ENCODE results near the gene DNAH11. TPM values are rescaled to one million over a fixed set of nuclear protein-coding genes. Genes with fewer than 3 reads are reported as not detected.

The DNAH11 gene
- total and polyA plus RNA-seq, 4 experiments from 2014 or later = 0.06 TPM; not detected in 3

DNA sequence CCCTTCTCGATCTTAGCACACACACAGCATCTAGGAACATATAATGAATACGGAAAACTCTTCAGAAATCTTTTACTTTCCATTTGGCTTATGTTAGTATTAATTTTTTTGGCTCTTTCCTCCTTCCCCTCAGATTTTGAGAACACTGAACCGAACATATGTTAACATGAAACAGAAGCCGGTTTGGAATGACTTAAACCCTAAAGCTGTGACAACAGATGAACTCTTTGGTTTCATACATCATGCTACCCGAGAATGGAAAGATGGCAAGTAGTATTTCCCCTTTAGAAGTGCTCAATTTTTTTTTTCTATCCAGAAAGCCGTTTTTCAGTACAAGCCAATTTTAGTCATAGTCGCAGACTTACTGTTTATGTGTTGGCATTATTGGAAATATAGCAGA is 164.7 kb downstream of the DNAH11 start:
- intact Hi-C loops (cut with micrococcal nuclease) = no loop called here
- Mint-ChIP-seq H3K36me3 (no peaks in the 10 kb centered on the region), H3K27me3 (peaks cover 0 to 1% of the 10 kb centered on the region in 2 donors), H3K4me1 (no peaks in the 10 kb centered on the region), H3K4me3 (no peak overlapping the region), H3K27ac (no peak overlapping the region), H3K9me3 (peaks cover 0 to 2% (median 0%) of the 10 kb centered on the region in 8 donors)
- CTCF ChIA-PET (ENCODE audit: partially characterized antibody) = no interaction called here
- no peaks in the 10 kb centered on the region for H3K27me3 ChIP-seq (ENCODE audit: insufficient read depth, low read length)
- no peaks in the 10 kb centered on the region for H3K36me3 ChIP-seq (ENCODE audit: insufficient read depth, low read length)
- H3K27ac ChIP-seq (ENCODE audit: low read depth, low read length) = no peak overlapping the region
- H3K9me3 ChIP-seq (ENCODE audit: control insufficient read depth in 1 of 2, low read length in 2 of 2) = no peaks in the 10 kb centered on the region
- H3K4me1 ChIP-seq (ENCODE audit: insufficient read depth, low read length) = no peaks in the 10 kb centered on the region
- POLR2A ChIA-PET (ENCODE audit: partially characterized antibody) = no interaction called here
- no peak overlapping the region for H3K4me3 ChIP-seq (ENCODE audit: low read length in 2 of 2)
- DNase-seq = no peak

DNA sequence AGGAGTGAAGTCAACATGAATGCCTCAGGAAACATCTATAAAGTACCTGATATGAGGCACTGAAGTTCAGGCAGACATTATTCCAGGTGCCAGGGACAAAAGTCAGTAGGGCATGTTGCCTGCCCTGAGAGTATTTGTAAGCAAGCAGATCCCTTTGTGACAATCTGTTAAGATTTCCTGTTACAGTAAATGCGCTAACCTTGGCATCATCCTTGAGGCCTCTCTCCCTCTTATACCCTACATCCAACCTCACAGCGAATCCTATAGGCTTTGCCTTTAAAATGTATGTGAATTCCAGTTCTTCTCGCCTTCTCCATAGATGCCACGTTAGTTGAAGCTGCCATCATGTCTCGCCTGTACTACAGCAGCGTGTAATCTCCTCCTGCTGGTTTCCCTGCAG is 165.3 kb downstream of the DNAH11 start:
- Histone ChIP-seq H3K27ac (ENCODE audit: low read depth, low read length) (no peak overlapping the region), H3K27me3 (ENCODE audit: insufficient read depth, low read length) (no peaks in the 10 kb centered on the region), H3K4me3 (ENCODE audit: low read length in 2 of 2) (no peak overlapping the region), H3K9me3 (ENCODE audit: control insufficient read depth in 1 of 2, low read length in 2 of 2) (no peaks in the 10 kb centered on the region), H3K4me1 (ENCODE audit: insufficient read depth, low read length) (no peaks in the 10 kb centered on the region), H3K36me3 (ENCODE audit: insufficient read depth, low read length) (no peaks in the 10 kb centered on the region)
- H3K4me1 Mint-ChIP-seq = no peaks in the 10 kb centered on the region
- H3K36me3 Mint-ChIP-seq = no peaks in the 10 kb centered on the region
- H3K9me3 Mint-ChIP-seq = peaks cover 0 to 2% (median 0%) of the 10 kb centered on the region in 8 donors
- H3K27ac Mint-ChIP-seq = no peak overlapping the region
- intact Hi-C loops (cut with micrococcal nuclease) = no loop called here
- DNase-seq = no peak
- ChIA-PET POLR2A (ENCODE audit: partially characterized antibody) (no interaction called here), CTCF (ENCODE audit: partially characterized antibody) (no interaction called here)
- H3K27me3 Mint-ChIP-seq = peaks cover 0 to 1% of the 10 kb centered on the region in 2 donors
- H3K4me3 Mint-ChIP-seq = no peak overlapping the region

DNA sequence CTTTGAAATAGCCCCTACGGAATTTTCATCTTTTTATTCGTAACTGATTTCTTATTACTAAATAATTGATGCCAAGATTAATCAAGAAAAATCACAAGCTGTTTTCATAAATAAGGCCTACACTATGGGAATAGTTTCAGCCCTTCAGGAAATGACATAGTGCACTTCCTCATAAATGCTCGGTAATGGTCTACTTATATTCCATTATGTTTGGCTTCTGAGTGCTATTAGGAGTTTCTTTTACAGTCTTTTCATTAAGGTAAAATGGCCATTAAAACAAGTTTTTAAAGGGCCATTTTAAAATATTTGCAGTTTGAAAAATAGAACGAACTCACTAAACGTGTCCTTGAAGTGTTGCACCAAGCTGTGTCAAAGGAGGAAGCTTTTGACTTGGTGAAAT is 174.5 kb downstream of the DNAH11 start:
- Histone ChIP-seq H3K4me3 (ENCODE audit: low read length in 2 of 2) (no peak overlapping the region), H3K4me1 (ENCODE audit: insufficient read depth, low read length) (no peaks in the 10 kb centered on the region), H3K27ac (ENCODE audit: low read depth, low read length) (no peak overlapping the region), H3K27me3 (ENCODE audit: insufficient read depth, low read length) (no peaks in the 10 kb centered on the region), H3K36me3 (ENCODE audit: insufficient read depth, low read length) (no peaks in the 10 kb centered on the region), H3K9me3 (ENCODE audit: control insufficient read depth in 1 of 2, low read length in 2 of 2) (no peaks in the 10 kb centered on the region)
- no peaks in the 10 kb centered on the region for H3K36me3 Mint-ChIP-seq
- peaks cover 3 to 12% of the 10 kb centered on the region in 2 donors for H3K27me3 Mint-ChIP-seq
- intact Hi-C loops (cut with micrococcal nuclease) = no loop called here
- ChIA-PET POLR2A (ENCODE audit: partially characterized antibody) (no interaction called here), CTCF (ENCODE audit: partially characterized antibody) (no interaction called here)
- H3K27ac Mint-ChIP-seq = no peak overlapping the region
- H3K9me3 Mint-ChIP-seq = no peaks in the 10 kb centered on the region
- no peaks in the 10 kb centered on the region for H3K4me1 Mint-ChIP-seq
- H3K4me3 Mint-ChIP-seq = no peak overlapping the region
- DNase-seq = no peak

DNA sequence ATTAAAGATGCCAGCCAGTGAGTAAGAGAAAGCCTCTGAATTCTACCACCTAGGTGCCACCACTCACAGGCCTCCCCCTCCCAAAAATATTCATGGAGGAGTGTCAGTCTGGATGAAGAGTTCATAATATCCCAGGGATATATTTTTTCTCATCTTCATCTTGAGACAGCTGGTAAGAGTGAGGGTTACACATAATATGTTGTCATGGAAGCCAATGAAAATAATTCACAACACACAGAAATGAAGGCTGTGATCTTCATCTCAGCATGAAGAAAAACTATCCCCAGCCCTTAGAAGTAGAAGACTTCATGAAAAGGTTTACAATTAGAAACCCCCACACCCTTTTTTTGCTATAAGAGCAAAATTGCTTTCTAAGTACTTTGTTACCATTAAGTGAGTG is 175.6 kb downstream of the DNAH11 start:
- no peaks in the 10 kb centered on the region for H3K4me1 ChIP-seq (ENCODE audit: insufficient read depth, low read length)
- CTCF ChIA-PET (ENCODE audit: partially characterized antibody) = no interaction called here
- Mint-ChIP-seq H3K27me3 (peaks cover 2 to 11% of the 10 kb centered on the region in 2 donors), H3K4me3 (no peak overlapping the region), H3K9me3 (no peaks in the 10 kb centered on the region), H3K4me1 (no peaks in the 10 kb centered on the region), H3K36me3 (no peaks in the 10 kb centered on the region), H3K27ac (no peak overlapping the region)
- intact Hi-C loops (cut with micrococcal nuclease) = no loop called here
- no peak for DNase-seq
- POLR2A ChIA-PET (ENCODE audit: partially characterized antibody) = no interaction called here
- no peak overlapping the region for H3K27ac ChIP-seq (ENCODE audit: low read depth, low read length)
- H3K27me3 ChIP-seq (ENCODE audit: insufficient read depth, low read length) = no peaks in the 10 kb centered on the region
- no peaks in the 10 kb centered on the region for H3K36me3 ChIP-seq (ENCODE audit: insufficient read depth, low read length)
- no peaks in the 10 kb centered on the region for H3K9me3 ChIP-seq (ENCODE audit: control insufficient read depth in 1 of 2, low read length in 2 of 2)
- H3K4me3 ChIP-seq (ENCODE audit: low read length in 2 of 2) = no peak overlapping the region

DNA sequence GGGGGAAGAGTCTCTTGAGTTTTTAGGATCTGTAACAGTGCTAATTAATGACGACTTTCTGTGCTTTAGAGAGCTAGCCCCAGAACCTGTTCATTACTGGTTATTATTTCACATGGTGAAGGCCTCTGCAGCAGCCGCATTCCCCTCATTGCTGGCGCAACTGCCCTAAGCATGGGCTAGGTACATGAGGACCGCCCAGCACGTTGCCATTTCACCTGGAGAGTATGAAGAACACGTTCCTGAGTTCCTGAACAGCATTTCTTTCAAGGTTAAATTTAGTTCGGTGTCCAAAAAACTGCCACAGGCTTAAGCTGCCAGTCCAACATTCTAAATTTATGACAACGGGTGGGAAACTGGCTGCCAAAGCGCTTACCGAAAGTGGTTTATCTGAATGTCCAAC is 177.0 kb downstream of the DNAH11 start:
- Histone ChIP-seq H3K36me3 (ENCODE audit: insufficient read depth, low read length) (no peaks in the 10 kb centered on the region), H3K4me1 (ENCODE audit: insufficient read depth, low read length) (no peaks in the 10 kb centered on the region), H3K27ac (ENCODE audit: low read depth, low read length) (no peak overlapping the region), H3K4me3 (ENCODE audit: low read length in 2 of 2) (no peak overlapping the region), H3K27me3 (ENCODE audit: insufficient read depth, low read length) (no peaks in the 10 kb centered on the region), H3K9me3 (ENCODE audit: control insufficient read depth in 1 of 2, low read length in 2 of 2) (no peaks in the 10 kb centered on the region)
- intact Hi-C loops (cut with micrococcal nuclease) = no loop called here
- Mint-ChIP-seq H3K36me3 (no peaks in the 10 kb centered on the region), H3K4me3 (no peak overlapping the region), H3K27me3 (peaks cover 0 to 9% of the 10 kb centered on the region in 2 donors), H3K27ac (no peak overlapping the region), H3K4me1 (no peaks in the 10 kb centered on the region), H3K9me3 (no peaks in the 10 kb centered on the region)
- ChIA-PET POLR2A (ENCODE audit: partially characterized antibody) (no interaction called here), CTCF (ENCODE audit: partially characterized antibody) (no interaction called here)
- no peak for DNase-seq

DNA sequence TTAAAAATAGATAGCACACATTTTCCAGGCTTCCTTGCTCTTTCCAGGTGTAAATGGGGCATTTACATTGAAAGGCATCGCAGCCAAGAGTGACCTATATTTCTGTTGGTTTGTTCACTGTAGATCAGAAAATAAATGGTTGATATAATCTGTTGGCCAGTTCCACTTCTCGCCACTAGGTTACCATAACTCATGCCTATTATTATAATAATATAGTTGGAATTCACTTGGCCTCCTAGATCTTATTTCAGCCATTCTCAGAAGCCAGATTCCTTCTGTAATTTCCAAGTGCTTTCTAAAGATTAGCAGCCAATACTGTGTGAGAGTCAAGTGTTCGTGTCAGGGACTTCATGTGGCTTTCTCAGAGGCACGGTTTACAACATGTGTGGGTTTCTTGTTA is 179.5 kb downstream of the DNAH11 start:
- H3K4me3 Mint-ChIP-seq = no peak overlapping the region
- Histone ChIP-seq H3K27ac (ENCODE audit: low read depth, low read length) (no peak overlapping the region), H3K4me3 (ENCODE audit: low read length in 2 of 2) (no peak overlapping the region), H3K36me3 (ENCODE audit: insufficient read depth, low read length) (no peaks in the 10 kb centered on the region), H3K9me3 (ENCODE audit: control insufficient read depth in 1 of 2, low read length in 2 of 2) (no peaks in the 10 kb centered on the region), H3K27me3 (ENCODE audit: insufficient read depth, low read length) (no peaks in the 10 kb centered on the region), H3K4me1 (ENCODE audit: insufficient read depth, low read length) (no peaks in the 10 kb centered on the region)
- H3K36me3 Mint-ChIP-seq = no peaks in the 10 kb centered on the region
- H3K9me3 Mint-ChIP-seq = no peaks in the 10 kb centered on the region
- intact Hi-C loops (cut with micrococcal nuclease) = no loop called here
- no peak overlapping the region for H3K27ac Mint-ChIP-seq
- ChIA-PET CTCF (ENCODE audit: partially characterized antibody) (no interaction called here), POLR2A (ENCODE audit: partially characterized antibody) (no interaction called here)
- H3K27me3 Mint-ChIP-seq = peaks cover 0 to 7% of the 10 kb centered on the region in 2 donors
- H3K4me1 Mint-ChIP-seq = no peaks in the 10 kb centered on the region
- no peak for DNase-seq

DNA sequence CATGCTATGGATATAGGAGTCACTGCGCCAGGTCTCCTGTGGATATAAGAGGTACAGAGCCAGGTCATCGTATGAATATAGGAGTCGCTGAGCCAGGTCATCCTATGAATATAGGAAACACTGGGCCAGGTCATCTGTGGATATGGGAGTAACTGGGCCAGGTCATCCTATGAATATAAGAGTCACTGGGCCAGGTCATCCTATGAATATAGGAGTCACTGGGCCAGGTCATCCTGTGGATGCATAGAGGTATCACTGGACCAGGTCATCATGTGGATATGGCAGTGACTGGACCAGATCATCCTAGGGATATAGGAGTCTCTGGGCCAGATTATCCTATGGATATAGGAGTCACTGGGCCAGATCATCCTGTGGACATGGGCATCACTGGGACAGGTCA is 181.7 kb downstream of the DNAH11 start:
- H3K4me1 ChIP-seq (ENCODE audit: insufficient read depth, low read length) = no peaks in the 10 kb centered on the region
- Mint-ChIP-seq H3K27me3 (peaks cover 0 to 7% of the 10 kb centered on the region in 2 donors), H3K4me1 (no peaks in the 10 kb centered on the region), H3K4me3 (no peak overlapping the region), H3K9me3 (no peaks in the 10 kb centered on the region), H3K36me3 (no peaks in the 10 kb centered on the region), H3K27ac (no peak overlapping the region)
- no peaks in the 10 kb centered on the region for H3K9me3 ChIP-seq (ENCODE audit: control insufficient read depth in 1 of 2, low read length in 2 of 2)
- H3K27ac ChIP-seq (ENCODE audit: low read depth, low read length) = no peak overlapping the region
- ChIA-PET POLR2A (ENCODE audit: partially characterized antibody) (no interaction called here), CTCF (ENCODE audit: partially characterized antibody) (no interaction called here)
- H3K36me3 ChIP-seq (ENCODE audit: insufficient read depth, low read length) = no peaks in the 10 kb centered on the region
- H3K4me3 ChIP-seq (ENCODE audit: low read length in 2 of 2) = no peak overlapping the region
- intact Hi-C loops (cut with micrococcal nuclease) = no loop called here
- no peaks in the 10 kb centered on the region for H3K27me3 ChIP-seq (ENCODE audit: insufficient read depth, low read length)
- DNase-seq = no peak

DNA sequence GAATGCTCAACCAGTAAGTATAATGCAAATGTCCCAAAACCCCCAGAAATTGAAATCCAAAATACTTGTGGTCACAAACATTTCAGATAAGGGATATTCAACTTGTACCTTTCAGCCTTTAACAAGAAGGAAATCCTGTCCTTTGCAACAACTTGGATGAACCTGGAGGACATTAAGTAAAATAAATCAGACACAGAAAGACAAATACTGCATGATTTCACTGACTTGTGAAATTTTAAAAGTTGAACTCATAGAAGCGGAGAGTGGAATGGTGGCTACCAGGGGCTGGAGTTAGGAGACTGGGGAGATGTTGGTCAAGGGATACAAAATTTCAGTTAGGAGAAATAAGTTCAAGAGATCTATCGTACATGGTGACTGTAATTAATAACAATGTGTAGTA is 187.6 kb downstream of the DNAH11 start:
- no peaks in the 10 kb centered on the region for H3K27me3 ChIP-seq (ENCODE audit: insufficient read depth, low read length)
- no peak overlapping the region for H3K4me3 ChIP-seq (ENCODE audit: low read length in 2 of 2)
- no peak for DNase-seq
- Mint-ChIP-seq H3K4me3 (no peak overlapping the region), H3K27me3 (no peaks in the 10 kb centered on the region), H3K9me3 (no peaks in the 10 kb centered on the region), H3K36me3 (no peaks in the 10 kb centered on the region), H3K4me1 (no peaks in the 10 kb centered on the region), H3K27ac (no peak overlapping the region)
- no peaks in the 10 kb centered on the region for H3K36me3 ChIP-seq (ENCODE audit: insufficient read depth, low read length)
- no peaks in the 10 kb centered on the region for H3K9me3 ChIP-seq (ENCODE audit: control insufficient read depth in 1 of 2, low read length in 2 of 2)
- ChIA-PET CTCF (ENCODE audit: partially characterized antibody) (no interaction called here), POLR2A (ENCODE audit: partially characterized antibody) (no interaction called here)
- H3K27ac ChIP-seq (ENCODE audit: low read depth, low read length) = no peak overlapping the region
- intact Hi-C loops (cut with micrococcal nuclease) = no loop called here
- no peaks in the 10 kb centered on the region for H3K4me1 ChIP-seq (ENCODE audit: insufficient read depth, low read length)
